ENCODE measurements around the gene MAD1L1. TPM values are rescaled to one million over a fixed set of nuclear protein-coding genes. Genes with fewer than 3 reads are reported as not detected.

MAD1L1 gene
- total and polyA plus RNA-seq, 2 of the 13 experiments (the other 11 are each of a cell fraction or from before 2014, with no cell fraction given), result 17.4 to 64.7 TPM

DNA sequence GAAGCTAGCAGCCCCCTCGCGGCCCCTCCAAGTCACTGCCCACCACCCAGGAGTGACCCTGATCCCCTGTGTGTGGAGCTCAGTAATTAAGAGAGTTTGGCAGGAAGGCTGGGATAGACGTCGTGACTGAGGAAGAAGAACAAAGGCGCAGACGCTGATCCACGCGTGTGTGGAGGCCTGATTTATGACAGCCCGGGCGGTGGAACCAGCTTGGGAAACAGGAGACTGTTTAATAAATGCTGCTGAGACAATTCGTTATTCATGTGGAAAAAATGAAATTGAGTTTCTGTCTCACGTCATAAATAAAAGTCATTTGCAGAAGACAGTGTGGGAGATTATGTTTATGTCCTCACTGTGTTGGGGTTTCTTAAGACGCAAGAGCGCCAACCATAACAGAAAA lies 431.8 kb downstream of the MAD1L1 start:
- no peak overlapping the region for H2AFZ ChIP-seq (ENCODE audit: low read length)
- ATAC-seq (no peak), FAIRE-seq (no peak), DNase-seq (ENCODE audit: low spot score) (no peak)
- no peaks in the 10 kb centered on the region for H3K79me2 ChIP-seq (ENCODE audit: insufficient read depth, low read length)
- no peak overlapping the region for H3K4me3 ChIP-seq (replicated peaks in 1 of 3; ENCODE audit: insufficient read depth in 1 of 3, low read depth in 2 of 3, low read length in 3 of 3)
- in situ Hi-C loops (cut with HindIII; ENCODE audit: extremely low pct_ligation_motif_present, low pct_unique_long_range_greater_than_20kb), result no loop called here
- H3K36me3 ChIP-seq (replicated peaks in 1 of 2; ENCODE audit: control insufficient read depth in 1 of 2, insufficient read depth in 2 of 2, low read length in 2 of 2), result no peaks in the 10 kb centered on the region
- no peak overlapping the region for H3K27ac ChIP-seq (ENCODE audit: extremely low read length, insufficient read depth, low read length)
- H4K20me1 ChIP-seq (ENCODE audit: insufficient read depth, low read length), result no peaks in the 10 kb centered on the region
- intact Hi-C loops (cut with micrococcal nuclease; ENCODE audit: unreplicated experiment), result no loop called here
- ChIA-PET POLR2A (no interaction called here), CTCF (ENCODE audit: low intra/inter-chr PET ratio, low total read pairs) (no interaction called here)
- 91% methylated on average over 14 of the region's 14 CpGs for WGBS (ENCODE audit: low lambda C conversion rate)
- no peaks in the 10 kb centered on the region for H3K9me3 ChIP-seq (ENCODE audit: low read length)
- TF ChIP-seq ZNF607 (CRISPR knock-in tag; IDR thresholded peaks at IDR 0.05; ENCODE audit: borderline replicate concordance) (no peak), TGIF2 (CRISPR knock-in tag; IDR thresholded peaks at IDR 0.05) (no peak), ZNF180 (CRISPR knock-in tag; IDR thresholded peaks at IDR 0.05; ENCODE audit: borderline replicate concordance, low read depth) (no peak), NFIB (CRISPR knock-in tag; IDR thresholded peaks at IDR 0.05; ENCODE audit: borderline replicate concordance) (no peak)
- no peak overlapping the region for H3K9ac ChIP-seq (ENCODE audit: insufficient read depth, low read depth, low read length)
- H3K4me2 ChIP-seq (ENCODE audit: low read depth, low read length), result no peak overlapping the region
- no TSS peak for BruUV-seq (replicated peaks)
- peaks cover 47% of the 10 kb centered on the region for H3K4me1 ChIP-seq (ENCODE audit: insufficient read depth, low read length)
- H3K27me3 ChIP-seq (ENCODE audit: control insufficient read depth in 1 of 2, insufficient read depth in 2 of 2, low read length in 2 of 2), result no peaks in the 10 kb centered on the region

DNA sequence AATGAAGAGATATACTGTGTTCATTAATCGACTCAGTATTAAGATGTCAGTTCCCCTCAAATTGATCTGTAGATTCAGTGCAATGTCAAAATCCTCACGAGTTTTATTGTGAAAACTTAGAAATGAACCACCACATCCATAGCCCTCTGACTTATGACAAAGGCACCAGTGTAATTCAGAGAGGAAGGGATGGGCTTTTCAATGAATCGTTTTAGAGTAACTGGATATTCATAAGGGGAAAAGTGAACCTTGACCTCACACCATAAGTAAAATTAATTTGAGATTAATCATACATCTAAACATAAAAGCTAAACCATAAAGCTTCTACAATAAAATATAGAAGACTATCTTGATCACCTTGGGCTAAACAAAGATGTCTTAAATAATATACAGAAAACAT lies 434.6 kb downstream of the MAD1L1 start:
- ATAC-seq, result no peak
- FAIRE-seq, result no peak
- in situ Hi-C loops (cut with HindIII; ENCODE audit: extremely low pct_ligation_motif_present, low pct_unique_long_range_greater_than_20kb) (loop anchor here (10.0 kb wide), 1 partner anchor 417 kb away; no protein-coding TSS in a partner anchor), intact Hi-C loops (cut with micrococcal nuclease; ENCODE audit: unreplicated experiment) (no loop called here)
- Histone ChIP-seq H3K9me3 (ENCODE audit: low read length) (no peaks in the 10 kb centered on the region), H3K9ac (ENCODE audit: insufficient read depth, low read depth, low read length) (no peak overlapping the region), H3K36me3 (replicated peaks in 1 of 2; ENCODE audit: control insufficient read depth in 1 of 2, insufficient read depth in 2 of 2, low read length in 2 of 2) (no peaks in the 10 kb centered on the region), H3K27ac (ENCODE audit: extremely low read length, insufficient read depth, low read length) (no peak overlapping the region), H2AFZ (ENCODE audit: low read length) (no peak overlapping the region), H3K4me1 (ENCODE audit: insufficient read depth, low read length) (peaks cover 30% of the 10 kb centered on the region), H4K20me1 (ENCODE audit: insufficient read depth, low read length) (no peaks in the 10 kb centered on the region), H3K79me2 (ENCODE audit: insufficient read depth, low read length) (no peaks in the 10 kb centered on the region), H3K4me3 (replicated peaks in 1 of 3; ENCODE audit: insufficient read depth in 1 of 3, low read depth in 2 of 3, low read length in 3 of 3) (no peak overlapping the region), H3K4me2 (ENCODE audit: low read depth, low read length) (no peak overlapping the region), H3K27me3 (ENCODE audit: control insufficient read depth in 1 of 2, insufficient read depth in 2 of 2, low read length in 2 of 2) (no peaks in the 10 kb centered on the region)
- CTCF ChIA-PET (ENCODE audit: low intra/inter-chr PET ratio, low total read pairs), result no interaction called here
- POLR2A ChIA-PET, result no interaction called here
- no TSS peak for BruUV-seq (replicated peaks)
- no peak for DNase-seq (ENCODE audit: low spot score)
- 65% methylated on average over 3 of the region's 3 CpGs for WGBS (ENCODE audit: low lambda C conversion rate)
- TF ChIP-seq ZNF761 (CRISPR knock-in tag; conservative IDR thresholded peaks at IDR 0.05) (no peak), KLF9 (CRISPR knock-in tag; IDR thresholded peaks at IDR 0.05; ENCODE audit: low read depth) (no peak), ZMYM3 (CRISPR knock-in tag; IDR thresholded peaks at IDR 0.05) (no peak), SYNCRIP (IDR thresholded peaks at IDR 0.05; ENCODE audit: insufficient read depth, low read depth, low read length) (no peak), SMAD1 (CRISPR knock-in tag; IDR thresholded peaks at IDR 0.05; ENCODE audit: borderline replicate concordance, low read depth) (no peak), CHD2 (IDR thresholded peaks at IDR 0.05; ENCODE audit: low read depth, low read length) (no peak), ZNF660 (CRISPR knock-in tag; IDR thresholded peaks at IDR 0.05; ENCODE audit: borderline replicate concordance, low read depth) (no peak)

Data from HepG2 (cell line).